Measurements from ENCODE around the gene MLEC.

GRCh38 chr12:120692524-120693033 is 5.6 kb downstream of the MLEC start:
- TF ChIP-seq CTCF (IDR thresholded peaks at IDR 0.05 in 8 of 11, conservative IDR thresholded peaks at IDR 0.05 in 3 of 11) (no peak), POLR2AphosphoS5 (IDR thresholded peaks at IDR 0.05) (no peak), POLR2A (IDR thresholded peaks at IDR 0.05) (no peak)
